GM15510 (cell line): Measurements from ENCODE around the gene RBL1.

Source experiments
- POLR2A ChIP-seq: IDR thresholded peaks from 3 replicates; pipeline ENCODE4 v1.6.1; 2011; ENCODE audit warnings: borderline replicate concordance; ENCODE audit not compliant: insufficient read length; ENCODE audit errors: extremely low read depth

Gene RBL1

GRCh38 chr20:37102571-37102970 lies 6.8 kb upstream of the RBL1 start:
- no peak for TF ChIP-seq POLR2A

GRCh38 chr20:37096415-37097041 lies 731 bp upstream of the RBL1 start:
- TF ChIP-seq POLR2A, result no peak

GRCh38 chr20:37095108-37095598 lies 644 bp downstream of the RBL1 start:
- TF ChIP-seq POLR2A, result no peak

- no peak for TF ChIP-seq POLR2A
Observed at GRCh38 chr20:37090407-37090806, 5.4 kb downstream of the RBL1 start.

GRCh38 chr20:37081717-37082289 lies 14.0 kb downstream of the RBL1 start:
- TF ChIP-seq POLR2A, result no peak

DNA sequence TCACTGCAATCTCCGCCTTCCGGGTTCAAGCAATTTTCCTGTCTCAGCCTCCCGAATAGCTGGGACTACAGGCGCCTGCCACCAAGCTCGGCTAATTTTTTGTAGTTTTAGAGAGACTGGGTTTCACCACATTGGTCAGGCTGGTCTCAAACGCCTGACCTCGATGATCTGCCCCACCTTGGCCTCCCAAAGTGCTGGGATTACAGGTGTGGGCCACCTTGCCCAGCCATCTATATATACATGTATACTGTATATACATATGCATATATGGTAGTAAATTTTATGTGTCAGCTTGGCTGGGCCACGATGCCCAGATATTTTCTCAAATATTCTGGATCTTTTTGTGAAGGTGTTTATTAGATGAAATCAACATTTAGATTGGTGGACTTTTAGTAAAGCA lies 18.8 kb downstream of the RBL1 start:
- TF ChIP-seq POLR2A, result no peak

DNA sequence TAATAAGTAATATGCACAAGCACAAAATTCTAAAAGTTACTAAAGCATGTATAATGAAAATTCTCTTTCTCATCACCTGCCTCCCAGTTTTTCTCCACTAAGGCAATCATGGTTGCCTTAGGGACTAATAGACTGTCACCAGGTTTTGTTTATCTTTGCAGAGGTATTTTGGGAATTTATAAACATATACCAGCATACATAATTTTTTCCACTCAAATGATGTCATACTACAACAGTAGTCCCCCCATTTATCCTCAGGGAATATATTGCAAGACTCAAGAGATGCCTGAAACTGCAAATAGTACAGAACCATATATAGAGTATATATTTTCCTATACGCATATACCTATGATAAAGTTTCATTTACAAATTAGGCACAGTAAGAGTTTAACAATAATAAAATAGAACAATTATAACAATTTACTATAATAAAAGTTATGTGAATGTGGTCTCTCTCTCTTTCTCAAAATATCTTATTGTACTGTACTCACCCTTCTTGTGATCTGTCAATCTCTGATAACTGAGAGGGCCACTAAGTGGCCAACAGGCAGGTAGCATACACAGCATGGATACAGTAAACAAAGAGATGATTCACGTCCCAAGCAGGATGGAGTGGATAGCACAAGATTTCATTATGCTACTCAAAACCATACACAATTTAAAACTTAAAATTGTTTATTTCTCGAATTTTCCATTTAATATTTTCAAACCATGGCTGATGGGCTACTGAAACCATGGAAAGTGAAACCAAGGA lies 19.7 kb downstream of the RBL1 start:
- TF ChIP-seq POLR2A, result no peak

DNA sequence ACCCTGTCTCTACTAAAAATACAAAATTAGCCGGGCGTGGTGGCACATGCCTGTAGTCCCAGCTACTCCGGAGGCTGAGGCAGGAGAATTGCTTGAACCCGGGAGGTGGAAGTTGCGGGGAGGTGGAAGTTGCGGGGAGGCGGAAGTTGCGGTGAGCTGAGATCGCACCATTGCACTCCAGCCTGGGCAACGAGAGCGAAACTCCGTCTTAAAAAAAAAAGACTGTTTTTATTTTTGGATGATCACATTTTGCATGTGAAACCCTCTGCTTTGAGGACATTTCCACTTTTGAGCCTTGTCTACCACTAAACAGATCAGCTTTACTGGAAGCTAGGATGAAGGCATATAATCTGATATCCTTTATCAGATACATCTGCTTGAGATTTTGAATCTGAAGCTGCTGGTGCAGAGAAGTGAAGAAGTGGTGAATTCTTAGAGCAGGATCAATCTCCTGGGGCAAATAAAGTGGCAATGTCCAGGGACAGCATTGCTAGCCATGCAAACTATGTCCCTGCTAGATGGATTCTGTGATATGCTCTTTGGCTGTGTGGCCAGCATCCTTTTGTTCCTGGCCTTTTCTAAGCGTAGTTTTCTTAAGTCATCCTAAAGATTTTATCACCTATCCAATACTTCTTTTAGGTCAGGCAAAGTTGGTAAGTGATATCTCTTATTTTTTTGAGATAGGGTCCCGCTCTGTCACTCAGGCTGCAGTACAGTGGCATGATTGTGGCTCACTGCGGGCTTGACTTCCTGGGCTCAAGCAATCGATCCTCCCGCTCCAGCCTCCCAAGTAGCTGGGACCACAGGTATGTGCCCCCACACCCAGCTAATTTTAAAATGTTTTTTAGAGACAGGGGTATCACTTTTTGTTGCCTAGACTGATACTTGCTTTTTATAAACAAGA lies 23.3 kb downstream of the RBL1 start:
- TF ChIP-seq POLR2A, result no peak

DNA sequence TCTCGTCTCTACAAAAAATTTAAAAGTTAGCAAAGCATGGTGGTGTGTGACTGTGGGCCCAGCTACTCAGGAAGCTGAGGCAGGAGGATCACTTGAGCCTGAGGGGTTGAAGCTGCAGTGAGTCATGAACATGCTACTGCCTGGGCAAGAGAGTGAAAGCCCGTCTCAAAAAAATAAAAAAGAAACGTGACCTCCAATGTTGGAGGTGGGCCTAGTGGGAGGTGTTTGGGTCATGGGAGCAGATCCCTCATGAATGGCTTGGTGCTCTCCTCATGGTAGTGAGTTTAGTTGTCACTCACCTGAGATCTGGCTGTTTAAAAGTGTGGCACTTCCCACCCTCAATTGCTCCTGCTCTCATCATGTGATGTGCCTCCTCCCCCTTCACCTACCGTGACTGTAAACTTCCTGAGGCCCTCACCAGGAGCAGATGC lies 24.3 kb downstream of the RBL1 start:
- TF ChIP-seq POLR2A, result no peak

- TF ChIP-seq POLR2A, result no peak
Observed at GRCh38 chr20:37066168-37066567, 29.6 kb downstream of the RBL1 start.

DNA sequence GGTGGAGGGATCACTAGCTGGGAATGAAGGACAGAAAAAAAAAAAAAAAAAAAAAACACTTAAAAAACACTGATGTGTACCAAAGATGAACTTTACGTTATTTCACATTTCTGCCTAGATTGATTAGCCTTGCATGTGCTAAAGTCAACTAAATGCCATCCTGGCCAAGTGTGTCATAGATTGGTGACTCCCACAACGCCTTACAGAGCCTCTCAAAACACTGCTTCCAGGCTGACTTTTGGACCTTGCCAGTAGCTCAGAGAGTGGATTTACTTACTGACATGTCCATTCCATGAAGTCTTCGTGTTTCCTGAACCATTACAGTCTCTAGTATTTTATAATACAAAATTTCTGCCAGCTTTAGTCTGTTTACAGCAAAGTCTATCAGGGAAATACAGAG lies 40.5 kb downstream of the RBL1 start:
- no peak for TF ChIP-seq POLR2A

GRCh38 chr20:37053230-37053950 lies 42.4 kb downstream of the RBL1 start:
- no peak for TF ChIP-seq POLR2A

DNA sequence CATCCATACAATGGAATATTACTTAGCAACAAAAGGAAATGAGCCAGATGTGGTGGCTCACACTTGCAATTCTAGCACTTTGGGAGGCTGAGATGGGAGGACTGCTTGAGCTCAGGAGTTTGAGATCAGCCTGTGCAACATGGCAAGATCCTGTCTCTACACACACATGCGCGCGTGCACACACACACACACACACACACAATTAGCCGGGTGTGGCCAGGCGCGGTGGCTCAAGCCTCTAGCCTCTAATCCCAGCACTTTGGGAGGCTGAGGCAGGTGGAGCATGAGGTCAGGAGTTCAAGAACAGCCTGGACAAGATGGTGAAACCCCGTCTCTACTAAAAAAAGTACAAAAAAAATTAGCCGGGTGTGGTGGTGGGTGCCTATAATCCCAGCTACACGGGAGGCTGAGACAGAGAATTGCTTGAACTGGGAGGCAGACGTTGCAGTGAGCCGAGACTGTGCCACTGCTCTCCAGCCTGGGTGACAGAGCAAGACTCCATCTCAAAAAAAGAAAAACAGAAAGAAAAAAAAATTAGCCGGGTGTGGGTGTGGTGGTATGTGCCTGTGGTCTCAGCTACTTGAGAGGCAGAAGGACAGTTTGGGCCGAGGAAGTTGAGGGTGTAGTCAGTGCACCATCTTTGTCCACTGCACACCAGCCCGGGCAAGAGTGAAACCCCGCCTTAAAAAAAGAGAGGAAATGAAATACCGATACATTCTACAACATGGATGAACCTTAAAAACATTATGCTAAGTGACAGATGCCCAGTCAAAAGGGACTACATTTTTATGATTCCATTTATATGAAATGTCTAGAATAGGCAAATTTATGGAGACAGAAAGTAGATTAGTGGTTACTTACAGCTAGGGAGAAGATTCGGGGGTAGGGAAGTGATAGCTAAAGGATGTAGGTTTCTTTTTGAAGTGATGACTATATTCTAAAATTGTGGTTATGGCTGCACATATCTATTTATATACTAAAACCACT lies 52.5 kb downstream of the RBL1 start:
- no peak for TF ChIP-seq POLR2A
